ENCODE data around the gene EPHB6.

EPHB6 gene

DNA sequence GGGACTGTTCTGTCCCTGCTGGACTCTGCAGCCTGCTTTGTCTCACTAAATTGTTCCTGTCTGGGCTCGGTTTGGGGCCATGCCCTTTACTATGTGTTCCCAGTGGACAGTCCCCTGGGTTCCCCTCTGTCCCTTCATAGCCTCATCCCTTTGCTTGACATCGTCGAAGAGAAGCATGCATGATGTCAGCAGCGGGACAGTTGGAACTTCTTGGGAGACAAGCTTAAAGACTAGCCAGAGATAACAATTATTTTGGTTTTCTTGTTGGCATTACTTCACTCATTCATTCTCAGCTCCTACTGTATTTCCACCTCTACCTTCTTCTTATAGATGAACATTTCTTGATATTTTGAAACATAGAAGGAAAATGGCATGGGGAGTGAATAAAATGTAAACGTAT is 2.7 kb downstream of the EPHB6 start:
- no peak overlapping the region for H3K4me3 ChIP-seq (ENCODE audit: low read depth, low read length)
- TF ChIP-seq, protein P1, sequence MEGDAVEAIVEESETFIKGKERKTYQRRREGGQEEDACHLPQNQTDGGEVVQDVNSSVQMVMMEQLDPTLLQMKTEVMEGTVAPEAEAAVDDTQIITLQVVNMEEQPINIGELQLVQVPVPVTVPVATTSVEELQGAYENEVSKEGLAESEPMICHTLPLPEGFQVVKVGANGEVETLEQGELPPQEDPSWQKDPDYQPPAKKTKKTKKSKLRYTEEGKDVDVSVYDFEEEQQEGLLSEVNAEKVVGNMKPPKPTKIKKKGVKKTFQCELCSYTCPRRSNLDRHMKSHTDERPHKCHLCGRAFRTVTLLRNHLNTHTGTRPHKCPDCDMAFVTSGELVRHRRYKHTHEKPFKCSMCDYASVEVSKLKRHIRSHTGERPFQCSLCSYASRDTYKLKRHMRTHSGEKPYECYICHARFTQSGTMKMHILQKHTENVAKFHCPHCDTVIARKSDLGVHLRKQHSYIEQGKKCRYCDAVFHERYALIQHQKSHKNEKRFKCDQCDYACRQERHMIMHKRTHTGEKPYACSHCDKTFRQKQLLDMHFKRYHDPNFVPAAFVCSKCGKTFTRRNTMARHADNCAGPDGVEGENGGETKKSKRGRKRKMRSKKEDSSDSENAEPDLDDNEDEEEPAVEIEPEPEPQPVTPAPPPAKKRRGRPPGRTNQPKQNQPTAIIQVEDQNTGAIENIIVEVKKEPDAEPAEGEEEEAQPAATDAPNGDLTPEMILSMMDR (IDR thresholded peaks at IDR 0.05; ENCODE audit: low read depth, low read length, missing control alignments), result no peak
- DNase-seq (ENCODE audit: low read depth), result no peak

DNA sequence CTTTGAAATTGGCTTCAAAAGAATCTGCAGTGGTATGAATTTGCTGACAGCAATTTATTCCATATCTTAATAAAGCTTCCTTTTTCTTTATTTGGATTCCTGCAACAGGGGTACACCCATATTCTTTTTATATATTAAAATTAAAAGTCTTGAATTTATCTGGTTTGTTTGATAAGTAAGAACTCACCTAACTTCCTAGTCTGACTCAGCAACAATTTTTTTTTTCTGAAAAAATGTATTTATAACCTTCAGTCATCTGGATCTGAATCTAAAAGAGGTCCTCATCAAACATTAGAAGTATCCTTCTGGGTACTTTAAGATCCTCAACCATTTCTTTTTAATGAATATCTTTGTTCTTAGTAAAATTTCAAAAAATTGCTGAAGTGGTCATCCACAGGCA is 4.5 kb downstream of the EPHB6 start:
- DNase-seq (ENCODE audit: low read depth), result no peak
- TF ChIP-seq, protein P1 (IDR thresholded peaks at IDR 0.05; ENCODE audit: low read depth, low read length, missing control alignments), result no peak
- H3K4me3 ChIP-seq (ENCODE audit: low read depth, low read length), result no peak overlapping the region

DNA sequence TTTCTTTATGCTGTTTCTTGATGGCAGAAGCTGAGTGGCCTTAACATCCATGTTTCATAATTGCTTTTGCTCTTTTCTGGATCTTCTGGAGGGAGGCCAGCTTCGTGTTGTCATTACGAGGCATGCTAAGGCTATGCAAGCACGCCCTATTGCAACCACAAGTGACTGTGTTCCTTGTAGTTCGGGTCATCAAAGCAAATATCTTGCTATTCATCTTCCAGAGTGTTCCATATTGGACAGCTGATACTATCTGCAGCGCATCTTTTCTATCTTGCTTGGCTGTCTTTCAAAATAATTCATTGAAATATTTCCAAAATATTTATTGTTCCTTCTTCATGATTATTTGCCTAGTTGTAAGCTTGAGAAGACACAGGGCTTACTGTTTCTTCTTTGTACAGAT is 5.0 kb downstream of the EPHB6 start:
- DNase-seq (ENCODE audit: low read depth), result no peak
- TF ChIP-seq, protein P1 (IDR thresholded peaks at IDR 0.05; ENCODE audit: low read depth, low read length, missing control alignments), result no peak
- no peak overlapping the region for H3K4me3 ChIP-seq (ENCODE audit: low read depth, low read length)

DNA sequence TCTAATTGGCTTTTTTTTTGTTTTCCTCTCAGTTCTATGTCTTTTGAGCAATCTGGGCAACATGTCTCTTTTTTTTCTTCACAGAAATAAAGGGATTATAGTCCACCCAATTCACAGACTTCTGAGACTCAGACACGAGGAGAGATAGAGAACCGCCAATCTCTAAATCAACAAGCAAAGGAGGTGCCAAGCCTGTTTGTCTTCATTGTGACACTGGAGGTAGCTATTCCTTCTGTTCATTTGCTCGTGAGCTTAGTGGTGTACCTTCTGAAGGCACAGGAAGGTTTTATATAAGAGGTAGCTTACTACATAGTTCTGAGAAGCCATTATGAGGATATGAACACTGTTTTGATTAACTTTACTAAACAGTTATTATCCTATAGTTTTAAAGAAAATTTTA is 6.1 kb downstream of the EPHB6 start:
- DNase-seq (ENCODE audit: low read depth), result no peak
- no peak overlapping the region for H3K4me3 ChIP-seq (ENCODE audit: low read depth, low read length)
- TF ChIP-seq, protein P1 (IDR thresholded peaks at IDR 0.05; ENCODE audit: low read depth, low read length, missing control alignments), result no peak

DNA sequence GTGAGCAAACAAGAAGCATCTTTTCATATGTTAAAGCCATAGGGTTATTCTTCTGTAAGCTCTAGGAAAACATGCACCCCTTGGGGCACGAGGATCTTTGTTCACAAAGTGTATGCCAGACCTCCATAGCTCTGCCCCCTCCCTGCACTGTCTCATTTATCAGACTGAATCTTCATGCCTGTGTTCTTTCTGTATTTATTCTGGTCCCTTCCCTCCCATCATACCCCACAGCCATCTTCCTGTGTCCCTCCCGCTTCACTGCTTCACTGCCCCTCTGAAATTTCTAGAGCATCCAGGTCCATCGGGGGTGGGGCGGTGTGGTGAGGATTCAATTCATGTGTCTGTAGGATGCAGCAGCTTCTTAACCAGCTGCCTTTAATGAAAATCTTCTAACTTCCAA is 7.5 kb downstream of the EPHB6 start:
- DNase-seq (ENCODE audit: low read depth), result no peak
- H3K4me3 ChIP-seq (ENCODE audit: low read depth, low read length), result no peak overlapping the region
- TF ChIP-seq, protein P1 (IDR thresholded peaks at IDR 0.05; ENCODE audit: low read depth, low read length, missing control alignments), result no peak

DNA sequence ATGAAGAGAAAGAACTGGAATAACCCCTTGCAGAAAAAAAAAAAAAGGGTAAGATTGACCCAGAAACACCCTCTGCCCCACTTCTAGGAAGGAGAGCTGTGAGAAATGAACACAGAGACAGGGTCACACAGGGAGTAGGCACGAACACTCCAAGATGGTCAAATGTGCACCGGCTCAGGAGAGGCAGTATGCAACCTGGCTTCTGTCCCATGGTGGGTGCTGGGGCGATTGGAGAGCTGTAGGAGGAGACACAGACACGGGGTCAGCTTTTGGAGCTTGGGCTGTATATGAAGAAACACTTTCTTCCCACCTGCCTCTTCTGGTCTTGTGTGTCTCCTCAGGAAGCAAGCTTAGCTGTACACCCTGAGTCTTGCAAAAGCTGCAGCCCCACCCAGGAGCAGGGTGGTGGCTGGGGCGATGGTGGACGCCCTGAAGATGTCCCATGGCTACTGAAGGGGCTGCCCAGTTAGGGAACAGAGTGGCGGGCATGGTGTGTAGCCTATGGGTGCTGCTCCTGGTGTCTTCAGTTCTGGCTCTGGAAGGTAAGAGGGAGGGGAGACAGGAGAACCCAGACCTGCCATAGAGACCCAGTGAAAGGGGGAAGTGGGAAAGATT is 8.0 kb downstream of the EPHB6 start:
- no peak overlapping the region for H3K4me3 ChIP-seq (ENCODE audit: low read depth, low read length)
- TF ChIP-seq, protein P1 (IDR thresholded peaks at IDR 0.05; ENCODE audit: low read depth, low read length, missing control alignments), result no peak
- DNase-seq (ENCODE audit: low read depth), result no peak

All from GM12864 (cell line).